ENCODE results near the gene S100A3. TPM values are rescaled to one million over a fixed set of nuclear protein-coding genes. Genes with fewer than 3 reads are reported as not detected.

S100A3 gene
- polyA plus RNA-seq, 3 donors, result 0.31 to 0.54 TPM; not detected in 1

DNA sequence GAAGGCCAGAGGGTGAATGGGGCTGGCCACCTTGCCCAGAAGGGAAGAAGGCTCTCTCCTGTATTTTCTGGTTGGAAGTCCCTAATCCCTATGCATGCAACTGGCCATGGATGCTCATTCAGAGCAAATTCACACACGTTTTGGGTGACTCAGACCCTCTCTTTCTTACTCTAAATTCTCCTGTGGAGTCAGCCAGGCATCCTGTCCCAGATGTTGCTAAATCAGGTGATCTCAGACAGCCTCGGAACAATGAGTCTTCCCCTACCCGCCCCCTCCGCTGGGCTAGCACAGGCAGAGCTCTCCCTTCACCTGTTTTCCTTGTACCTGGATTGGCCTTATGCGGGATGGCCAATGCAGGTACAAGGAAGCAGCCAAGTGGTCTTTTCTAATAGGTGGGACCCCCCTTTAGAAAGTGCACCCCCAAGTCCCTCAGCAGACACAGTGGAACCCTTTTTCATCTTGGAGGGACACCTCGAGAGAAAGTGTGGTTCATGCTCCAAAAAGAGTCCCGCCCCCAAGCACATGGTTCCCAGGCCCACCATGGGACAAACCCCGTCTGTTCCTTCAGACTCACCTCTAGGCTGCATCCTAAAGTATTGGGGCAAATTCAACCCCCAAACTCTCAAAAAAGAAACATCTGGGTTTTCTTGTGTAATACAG lies 21.9 kb downstream of the S100A3 start:
- TF ChIP-seq, protein P1, sequence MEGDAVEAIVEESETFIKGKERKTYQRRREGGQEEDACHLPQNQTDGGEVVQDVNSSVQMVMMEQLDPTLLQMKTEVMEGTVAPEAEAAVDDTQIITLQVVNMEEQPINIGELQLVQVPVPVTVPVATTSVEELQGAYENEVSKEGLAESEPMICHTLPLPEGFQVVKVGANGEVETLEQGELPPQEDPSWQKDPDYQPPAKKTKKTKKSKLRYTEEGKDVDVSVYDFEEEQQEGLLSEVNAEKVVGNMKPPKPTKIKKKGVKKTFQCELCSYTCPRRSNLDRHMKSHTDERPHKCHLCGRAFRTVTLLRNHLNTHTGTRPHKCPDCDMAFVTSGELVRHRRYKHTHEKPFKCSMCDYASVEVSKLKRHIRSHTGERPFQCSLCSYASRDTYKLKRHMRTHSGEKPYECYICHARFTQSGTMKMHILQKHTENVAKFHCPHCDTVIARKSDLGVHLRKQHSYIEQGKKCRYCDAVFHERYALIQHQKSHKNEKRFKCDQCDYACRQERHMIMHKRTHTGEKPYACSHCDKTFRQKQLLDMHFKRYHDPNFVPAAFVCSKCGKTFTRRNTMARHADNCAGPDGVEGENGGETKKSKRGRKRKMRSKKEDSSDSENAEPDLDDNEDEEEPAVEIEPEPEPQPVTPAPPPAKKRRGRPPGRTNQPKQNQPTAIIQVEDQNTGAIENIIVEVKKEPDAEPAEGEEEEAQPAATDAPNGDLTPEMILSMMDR (IDR thresholded peaks at IDR 0.05), result no peak
- Histone ChIP-seq H4K20me1 (ENCODE audit: insufficient read depth, low read length) (no peaks in the 10 kb centered on the region), H3K4me1 (ENCODE audit: control insufficient read depth in 1 of 2, insufficient read depth in 2 of 2, low read length in 2 of 2) (peaks cover 31 to 39% of the 10 kb centered on the region in 2 donors), H3K36me3 (replicated peaks in 1 of 2; ENCODE audit: control insufficient read depth in 1 of 2, insufficient read depth in 2 of 2, low read length in 2 of 2) (peaks cover 0 to 5% of the 10 kb centered on the region in 2 donors), H2AFZ (ENCODE audit: insufficient read depth, low read depth, low read length, poor library complexity, severe bottlenecking) (no peak overlapping the region), H3K27me3 (ENCODE audit: control insufficient read depth in 2 of 2, insufficient read depth in 2 of 2, low read length in 2 of 2) (no peaks in the 10 kb centered on the region), H3K4me2 (replicated peaks; ENCODE audit: extremely low read depth, low read length, poor library complexity, severe bottlenecking) (no peak overlapping the region), H3K79me2 (ENCODE audit: insufficient read depth, low read length) (peaks cover 8% of the 10 kb centered on the region), H3K27ac (ENCODE audit: low read depth in 1 of 2, low read length in 2 of 2) (no peak overlapping the region), H3K4me3 (replicated peaks in 1 of 3; ENCODE audit: low read depth in 2 of 3, low read length in 3 of 3) (no peak overlapping the region), H3K9ac (ENCODE audit: insufficient read depth, low read length, poor library complexity, severe bottlenecking) (no peak overlapping the region), H3K9me3 (replicated peaks in 1 of 2; ENCODE audit: control insufficient read depth in 1 of 2, insufficient read depth in 1 of 2, low read length in 2 of 2) (no peaks in the 10 kb centered on the region)
- peaks cover 16 to 31% of the 10 kb centered on the region in 2 donors for H3K36me3 Mint-ChIP-seq
- DNase-seq, result peak in 1 of 3 donors; percentile 36
- H3K4me1 Mint-ChIP-seq, result peaks cover 46% of the 10 kb centered on the region
- H3K27me3 Mint-ChIP-seq (ENCODE audit: low read depth in 3 of 3), result peaks cover 0 to 4% (median 0%) of the 10 kb centered on the region in 3 donors
- WGBS (ENCODE audit: insufficient coverage), result 81% methylated on average over 6 of the region's 8 CpGs
- intact Hi-C loops (cut with micrococcal nuclease), result no loop called here
- H3K27ac Mint-ChIP-seq, result no peak overlapping the region
- peaks cover 0 to 5% (median 2%) of the 10 kb centered on the region in 7 donors for H3K9me3 Mint-ChIP-seq
- H3K4me3 Mint-ChIP-seq, result no peak overlapping the region

DNA sequence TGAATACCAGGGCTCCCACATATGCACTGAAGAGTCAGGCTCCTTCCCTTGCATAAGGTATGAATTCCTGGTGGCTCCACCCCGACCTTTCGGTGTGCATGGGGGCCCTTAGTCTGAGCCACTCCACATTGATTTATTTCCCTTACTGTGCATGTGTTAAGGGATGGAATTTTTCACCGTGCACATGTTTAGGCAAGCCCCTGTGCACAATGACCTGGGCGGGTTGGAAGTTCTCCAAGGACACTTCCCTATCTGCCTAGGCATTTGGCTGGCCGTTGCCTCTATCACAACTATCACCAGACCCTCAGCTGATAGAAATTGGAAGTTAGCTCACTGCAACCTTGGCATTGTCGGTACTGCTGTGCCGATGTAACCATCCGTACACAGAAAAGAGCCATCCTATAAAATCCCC lies 22.9 kb downstream of the S100A3 start:
- TF ChIP-seq, protein P1 (IDR thresholded peaks at IDR 0.05), result no peak
- H3K27ac ChIP-seq (ENCODE audit: low read depth in 1 of 2, low read length in 2 of 2), result no peak overlapping the region
- no peaks in the 10 kb centered on the region for H3K79me2 ChIP-seq (ENCODE audit: insufficient read depth, low read length)
- Mint-ChIP-seq H3K4me3 (no peak overlapping the region), H3K27me3 (ENCODE audit: low read depth in 3 of 3) (peaks cover 0 to 4% (median 0%) of the 10 kb centered on the region in 3 donors), H3K36me3 (peaks cover 13 to 26% of the 10 kb centered on the region in 2 donors), H3K4me1 (peaks cover 38% of the 10 kb centered on the region), H3K27ac (peak overlapping the region in 2 of 7 donors; percentile 4 to 43), H3K9me3 (peaks cover 0 to 7% (median 3%) of the 10 kb centered on the region in 7 donors)
- no peak overlapping the region for H3K4me3 ChIP-seq (replicated peaks in 1 of 3; ENCODE audit: low read depth in 2 of 3, low read length in 3 of 3)
- intact Hi-C loops (cut with micrococcal nuclease), result no loop called here
- 11% methylated on average over 4 of the region's 8 CpGs for WGBS (ENCODE audit: insufficient coverage)
- H3K9ac ChIP-seq (ENCODE audit: insufficient read depth, low read length, poor library complexity, severe bottlenecking), result no peak overlapping the region
- no peak overlapping the region for H3K4me2 ChIP-seq (replicated peaks; ENCODE audit: extremely low read depth, low read length, poor library complexity, severe bottlenecking)
- no peaks in the 10 kb centered on the region for H3K27me3 ChIP-seq (ENCODE audit: control insufficient read depth in 2 of 2, insufficient read depth in 2 of 2, low read length in 2 of 2)
- no peak for DNase-seq
- H3K4me1 ChIP-seq (ENCODE audit: control insufficient read depth in 1 of 2, insufficient read depth in 2 of 2, low read length in 2 of 2), result peaks cover 26 to 32% of the 10 kb centered on the region in 2 donors
- H3K9me3 ChIP-seq (replicated peaks in 1 of 2; ENCODE audit: control insufficient read depth in 1 of 2, insufficient read depth in 1 of 2, low read length in 2 of 2), result no peaks in the 10 kb centered on the region
- H4K20me1 ChIP-seq (ENCODE audit: insufficient read depth, low read length), result no peaks in the 10 kb centered on the region
- peaks cover 0 to 4% of the 10 kb centered on the region in 2 donors for H3K36me3 ChIP-seq (replicated peaks in 1 of 2; ENCODE audit: control insufficient read depth in 1 of 2, insufficient read depth in 2 of 2, low read length in 2 of 2)
- H2AFZ ChIP-seq (ENCODE audit: insufficient read depth, low read depth, low read length, poor library complexity, severe bottlenecking), result no peak overlapping the region
